K562 (cell line): ENCODE measurements around the gene ATAD3C. TPM values are rescaled to one million over a fixed set of nuclear protein-coding genes. Genes with fewer than 3 reads are reported as not detected.

Experiments used
- BCL6 ChIP-seq: fragments of 250-450 bp; sonication (Bioruptor Pico); IDR thresholded peaks from 2 replicates; pipeline ENCODE4 v1.4.0; 2020
- ETV6 ChIP-seq, 3 experiments: fragments of 150-350 bp in 1 of 3; sonication (generic) in 1 of 3; formaldehyde crosslinking in 1 of 3; IDR thresholded peaks; 2 replicates each; pipeline versions ENCODE4 v1.6.1 to v1.8.0; 2014 to 2022; ENCODE audit warnings: borderline replicate concordance in 2 of 3, low read depth in 2 of 3, antibody characterized with exemption in 1 of 3, low read length in 1 of 3, mild to moderate bottlenecking in 1 of 3, missing genetic modification reagents in 1 of 3
- EZH2 ChIP-seq: IDR thresholded peaks from 2 replicates; pipeline ENCODE4 v1.6.1; 2012; ENCODE audit warnings: low read depth, mild to moderate bottlenecking, inconsistent platforms, low read length, borderline replicate concordance
- NR2C1 ChIP-seq, 2 experiments: fragments of 450-650 bp; IDR thresholded peaks; 2 replicates each; pipeline ENCODE4 v1.6.1; 2017; ENCODE audit warnings: mild to moderate bottlenecking in 2 of 2, antibody characterized with exemption in 1 of 2, inconsistent platforms in 1 of 2, missing compliant biosample characterization in 1 of 2, missing genetic modification characterization in 1 of 2
- PTTG1 ChIP-seq: fragments of 450-650 bp; IDR thresholded peaks from 2 replicates; pipeline ENCODE4 v1.6.1; 2016; ENCODE audit warnings: low read depth, mild to moderate bottlenecking, missing genetic modification characterization, missing compliant biosample characterization
- ZKSCAN8 ChIP-seq: fragments of 200-800 bp; sonication (Bioruptor generic); IDR thresholded peaks from 2 replicates; pipeline ENCODE4 v1.6.1; 2016; ENCODE audit warnings: missing genetic modification characterization, missing compliant biosample characterization
- ZNF175 ChIP-seq: fragments of 200-800 bp; sonication (Bioruptor generic); IDR thresholded peaks from 2 replicates; pipeline ENCODE4 v1.6.1; 2016; ENCODE audit warnings: low read depth, mild to moderate bottlenecking, missing genetic modification characterization, missing compliant biosample characterization
- ZNF311 ChIP-seq: fragments of 250-450 bp; sonication (Bioruptor Pico); IDR thresholded peaks from 2 replicates; pipeline ENCODE4 v1.4.0; 2020; ENCODE audit warnings: mild to moderate bottlenecking, moderate library complexity
- ZNF507 ChIP-seq: conservative IDR thresholded peaks from 2 replicates; pipeline ENCODE4 v1.6.1; 2017; ENCODE audit warnings: missing genetic modification characterization, missing compliant biosample characterization
- ZNF583 ChIP-seq: fragments of 250-450 bp; sonication (Bioruptor Pico); IDR thresholded peaks from 2 replicates; pipeline ENCODE4 v1.4.0; 2020
- ZNF589 ChIP-seq: fragments of 200-800 bp; sonication (Bioruptor generic); IDR thresholded peaks from 2 replicates; pipeline ENCODE4 v1.6.1; 2016; ENCODE audit warnings: low read depth, missing genetic modification characterization, missing compliant biosample characterization
- polyA plus RNA-seq, 8 experiments: library from polyadenylated mRNA; depleted of rRNA in 4 of 8; stranded (reverse) in 5 of 8; unstranded in 3 of 8; fragments of >200 nt; fragmentation: Nextera tagmentation in 2 of 8; fragmentation: Illumina TruSeq in 1 of 8; extraction: Ambion mirVana in 2 of 8; extraction: Trizol in 1 of 8; gene quantifications; 2 replicates each; pipeline versions ENCODE4 v1.2.1 to v1.2.3, GENCODE V29; 2011 to 2014; ENCODE audit warnings: inconsistent platforms in 1 of 8, missing spikeins in 1 of 8
- total RNA-seq, 7 experiments: library from RNA; depleted of rRNA in 6 of 7; stranded (reverse); fragments of >200 nt in 6 of 7; fragmentation: Illumina TruSeq in 2 of 7; extraction: Trizol in 2 of 7; gene quantifications; 2 replicates each; pipeline versions ENCODE4 v1.2.1 to v1.2.3, GENCODE V29; 2011 to 2021; ENCODE audit warnings: low replicate concordance in 1 of 7
- TF ChIP-seq, protein P1 (sequence below): fragments of 250-450 bp; sonication (Bioruptor Pico); IDR thresholded peaks from 2 replicates; pipeline ENCODE4 v1.4.0; 2020; ENCODE audit warnings: mild to moderate bottlenecking, moderate library complexity
- TF ChIP-seq, protein P2 (sequence below): fragments of 250-450 bp; sonication (Bioruptor Pico); IDR thresholded peaks from 2 replicates; pipeline ENCODE4 v1.4.0; 2020
- TF ChIP-seq, protein P3 (sequence below): IDR thresholded peaks from 2 replicates; pipeline ENCODE4 v1.6.1; 2011; ENCODE audit warnings: borderline replicate concordance, low read depth, mild to moderate bottlenecking, moderate library complexity, low read length; ENCODE audit not compliant: insufficient read depth, poor library complexity, severe bottlenecking

The ATAD3C gene
- total and polyA plus RNA-seq, 9 of the 15 experiments (the other 6 are each of a cell fraction or from before 2014, with no cell fraction given), result 0.03 to 0.18 TPM; not detected in 7

DNA sequence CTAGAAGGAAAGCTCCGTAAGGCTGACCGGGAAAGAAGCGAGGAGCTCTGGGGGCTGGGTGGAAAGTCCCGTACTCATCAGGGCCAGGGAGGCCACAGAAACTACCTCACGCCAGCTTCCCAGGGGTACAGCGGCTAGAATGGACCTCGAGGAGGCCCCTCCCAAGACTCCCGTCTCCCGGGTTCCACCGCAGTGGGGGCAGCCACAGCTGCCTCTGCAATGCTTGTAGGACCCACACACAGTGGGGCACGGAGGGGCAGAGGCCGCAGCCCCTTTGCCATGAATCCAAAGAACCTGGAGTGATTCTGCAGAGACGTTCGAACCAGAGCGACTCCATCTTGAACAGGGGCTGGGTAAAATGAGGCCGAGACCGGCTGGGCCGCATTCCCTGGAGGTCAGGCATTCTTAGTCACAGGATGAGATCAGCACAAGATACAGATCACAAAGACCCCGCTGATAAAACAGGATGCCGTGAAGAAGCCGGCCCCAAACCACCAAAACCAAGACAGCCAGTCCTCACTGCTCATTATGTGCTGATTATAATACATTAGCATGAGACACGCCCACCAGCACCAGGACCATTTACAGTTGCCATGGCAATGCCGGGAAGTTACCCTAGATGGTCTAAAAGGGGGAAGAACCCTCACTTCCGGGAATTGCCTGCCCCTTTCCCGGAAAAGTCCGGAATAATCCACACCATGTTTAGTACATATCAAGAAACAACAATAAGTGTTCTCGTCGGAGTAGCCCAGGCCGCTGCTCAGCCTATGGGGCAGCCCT, 26.8 kb upstream of the ATAD3C start (continued):
- no peak for TF ChIP-seq NR2C1 (IDR thresholded peaks at IDR 0.05)
- TF ChIP-seq NR2C1 (tag; IDR thresholded peaks at IDR 0.05), result peak; percentile 87
- TF ChIP-seq, protein P1, sequence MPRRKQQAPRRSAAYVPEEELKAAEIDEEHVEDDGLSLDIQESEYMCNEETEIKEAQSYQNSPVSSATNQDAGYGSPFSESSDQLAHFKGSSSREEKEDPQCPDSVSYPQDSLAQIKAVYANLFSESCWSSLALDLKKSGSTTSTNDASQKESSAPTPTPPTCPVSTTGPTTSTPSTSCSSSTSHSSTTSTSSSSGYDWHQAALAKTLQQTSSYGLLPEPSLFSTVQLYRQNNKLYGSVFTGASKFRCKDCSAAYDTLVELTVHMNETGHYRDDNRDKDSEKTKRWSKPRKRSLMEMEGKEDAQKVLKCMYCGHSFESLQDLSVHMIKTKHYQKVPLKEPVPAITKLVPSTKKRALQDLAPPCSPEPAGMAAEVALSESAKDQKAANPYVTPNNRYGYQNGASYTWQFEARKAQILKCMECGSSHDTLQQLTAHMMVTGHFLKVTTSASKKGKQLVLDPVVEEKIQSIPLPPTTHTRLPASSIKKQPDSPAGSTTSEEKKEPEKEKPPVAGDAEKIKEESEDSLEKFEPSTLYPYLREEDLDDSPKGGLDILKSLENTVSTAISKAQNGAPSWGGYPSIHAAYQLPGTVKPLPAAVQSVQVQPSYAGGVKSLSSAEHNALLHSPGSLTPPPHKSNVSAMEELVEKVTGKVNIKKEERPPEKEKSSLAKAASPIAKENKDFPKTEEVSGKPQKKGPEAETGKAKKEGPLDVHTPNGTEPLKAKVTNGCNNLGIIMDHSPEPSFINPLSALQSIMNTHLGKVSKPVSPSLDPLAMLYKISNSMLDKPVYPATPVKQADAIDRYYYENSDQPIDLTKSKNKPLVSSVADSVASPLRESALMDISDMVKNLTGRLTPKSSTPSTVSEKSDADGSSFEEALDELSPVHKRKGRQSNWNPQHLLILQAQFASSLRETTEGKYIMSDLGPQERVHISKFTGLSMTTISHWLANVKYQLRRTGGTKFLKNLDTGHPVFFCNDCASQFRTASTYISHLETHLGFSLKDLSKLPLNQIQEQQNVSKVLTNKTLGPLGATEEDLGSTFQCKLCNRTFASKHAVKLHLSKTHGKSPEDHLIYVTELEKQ, result peak; percentile 86
- peak; percentile 73 for TF ChIP-seq BCL6 (CRISPR knock-in tag)
- TF ChIP-seq PTTG1 (tag), result peak; percentile 89
- TF ChIP-seq, protein P2, sequence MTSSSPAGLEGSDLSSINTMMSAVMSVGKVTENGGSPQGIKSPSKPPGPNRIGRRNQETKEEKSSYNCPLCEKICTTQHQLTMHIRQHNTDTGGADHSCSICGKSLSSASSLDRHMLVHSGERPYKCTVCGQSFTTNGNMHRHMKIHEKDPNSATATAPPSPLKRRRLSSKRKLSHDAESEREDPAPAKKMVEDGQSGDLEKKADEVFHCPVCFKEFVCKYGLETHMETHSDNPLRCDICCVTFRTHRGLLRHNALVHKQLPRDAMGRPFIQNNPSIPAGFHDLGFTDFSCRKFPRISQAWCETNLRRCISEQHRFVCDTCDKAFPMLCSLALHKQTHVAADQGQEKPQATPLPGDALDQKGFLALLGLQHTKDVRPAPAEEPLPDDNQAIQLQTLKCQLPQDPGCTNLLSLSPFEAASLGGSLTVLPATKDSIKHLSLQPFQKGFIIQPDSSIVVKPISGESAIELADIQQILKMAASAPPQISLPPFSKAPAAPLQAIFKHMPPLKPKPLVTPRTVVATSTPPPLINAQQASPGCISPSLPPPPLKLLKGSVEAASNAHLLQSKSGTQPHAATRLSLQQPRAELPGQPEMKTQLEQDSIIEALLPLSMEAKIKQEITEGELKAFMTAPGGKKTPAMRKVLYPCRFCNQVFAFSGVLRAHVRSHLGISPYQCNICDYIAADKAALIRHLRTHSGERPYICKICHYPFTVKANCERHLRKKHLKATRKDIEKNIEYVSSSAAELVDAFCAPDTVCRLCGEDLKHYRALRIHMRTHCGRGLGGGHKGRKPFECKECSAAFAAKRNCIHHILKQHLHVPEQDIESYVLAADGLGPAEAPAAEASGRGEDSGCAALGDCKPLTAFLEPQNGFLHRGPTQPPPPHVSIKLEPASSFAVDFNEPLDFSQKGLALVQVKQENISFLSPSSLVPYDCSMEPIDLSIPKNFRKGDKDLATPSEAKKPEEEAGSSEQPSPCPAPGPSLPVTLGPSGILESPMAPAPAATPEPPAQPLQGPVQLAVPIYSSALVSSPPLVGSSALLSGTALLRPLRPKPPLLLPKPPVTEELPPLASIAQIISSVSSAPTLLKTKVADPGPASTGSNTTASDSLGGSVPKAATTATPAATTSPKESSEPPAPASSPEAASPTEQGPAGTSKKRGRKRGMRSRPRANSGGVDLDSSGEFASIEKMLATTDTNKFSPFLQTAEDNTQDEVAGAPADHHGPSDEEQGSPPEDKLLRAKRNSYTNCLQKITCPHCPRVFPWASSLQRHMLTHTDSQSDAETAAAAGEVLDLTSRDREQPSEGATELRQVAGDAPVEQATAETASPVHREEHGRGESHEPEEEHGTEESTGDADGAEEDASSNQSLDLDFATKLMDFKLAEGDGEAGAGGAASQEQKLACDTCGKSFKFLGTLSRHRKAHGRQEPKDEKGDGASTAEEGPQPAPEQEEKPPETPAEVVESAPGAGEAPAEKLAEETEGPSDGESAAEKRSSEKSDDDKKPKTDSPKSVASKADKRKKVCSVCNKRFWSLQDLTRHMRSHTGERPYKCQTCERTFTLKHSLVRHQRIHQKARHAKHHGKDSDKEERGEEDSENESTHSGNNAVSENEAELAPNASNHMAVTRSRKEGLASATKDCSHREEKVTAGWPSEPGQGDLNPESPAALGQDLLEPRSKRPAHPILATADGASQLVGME, result peak; percentile 63; the same call in 1 of the 2 replicates
- no peak for TF ChIP-seq EZH2
- peak; percentile 89 for TF ChIP-seq ZNF311 (CRISPR knock-in tag)
- TF ChIP-seq ETV6 (IDR thresholded peaks at IDR 0.05; ENCODE audit: borderline replicate concordance in 1 of 2, low read depth in 2 of 2, low read length in 1 of 2), result peak; percentile 83 to 93
- no peak for TF ChIP-seq ETV6 (CRISPR knock-in tag; IDR thresholded peaks at IDR 0.05; ENCODE audit: borderline replicate concordance)
- 0 out of 2 replicates have a peak, but pooled peaks have one; percentile 25 for TF ChIP-seq ZNF507 (tag)
- TF ChIP-seq ZNF175, result peak; percentile 89
- TF ChIP-seq, protein P3, sequence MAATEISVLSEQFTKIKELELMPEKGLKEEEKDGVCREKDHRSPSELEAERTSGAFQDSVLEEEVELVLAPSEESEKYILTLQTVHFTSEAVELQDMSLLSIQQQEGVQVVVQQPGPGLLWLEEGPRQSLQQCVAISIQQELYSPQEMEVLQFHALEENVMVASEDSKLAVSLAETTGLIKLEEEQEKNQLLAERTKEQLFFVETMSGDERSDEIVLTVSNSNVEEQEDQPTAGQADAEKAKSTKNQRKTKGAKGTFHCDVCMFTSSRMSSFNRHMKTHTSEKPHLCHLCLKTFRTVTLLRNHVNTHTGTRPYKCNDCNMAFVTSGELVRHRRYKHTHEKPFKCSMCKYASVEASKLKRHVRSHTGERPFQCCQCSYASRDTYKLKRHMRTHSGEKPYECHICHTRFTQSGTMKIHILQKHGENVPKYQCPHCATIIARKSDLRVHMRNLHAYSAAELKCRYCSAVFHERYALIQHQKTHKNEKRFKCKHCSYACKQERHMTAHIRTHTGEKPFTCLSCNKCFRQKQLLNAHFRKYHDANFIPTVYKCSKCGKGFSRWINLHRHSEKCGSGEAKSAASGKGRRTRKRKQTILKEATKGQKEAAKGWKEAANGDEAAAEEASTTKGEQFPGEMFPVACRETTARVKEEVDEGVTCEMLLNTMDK, result no peak
- peak; percentile 97 for TF ChIP-seq ZNF583 (CRISPR knock-in tag)
- no peak for TF ChIP-seq ZKSCAN8
- 0 out of 2 replicates have a peak, but pooled peaks have one; percentile 47 for TF ChIP-seq ZNF589
